Activated CD4-positive, CD25-positive, alpha-beta regulatory T cell (primary cell): ENCODE data around the gene SRRM4.
"Not testable (repeated sequence)": the region's sequence is repeated elsewhere in the genome, so short reads cannot be mapped to it uniquely, and the experiment has no call there.

Experiments
- DNase-seq, 4 experiments: peaks; one replicate each; lab custom pipeline; 2025; lab: John Stamatoyannopoulos, UW

SRRM4 gene

GRCh38 chr12:119071638-119072231 lies 90.4 kb downstream of the SRRM4 start:
- no peak for DNase-seq

DNA sequence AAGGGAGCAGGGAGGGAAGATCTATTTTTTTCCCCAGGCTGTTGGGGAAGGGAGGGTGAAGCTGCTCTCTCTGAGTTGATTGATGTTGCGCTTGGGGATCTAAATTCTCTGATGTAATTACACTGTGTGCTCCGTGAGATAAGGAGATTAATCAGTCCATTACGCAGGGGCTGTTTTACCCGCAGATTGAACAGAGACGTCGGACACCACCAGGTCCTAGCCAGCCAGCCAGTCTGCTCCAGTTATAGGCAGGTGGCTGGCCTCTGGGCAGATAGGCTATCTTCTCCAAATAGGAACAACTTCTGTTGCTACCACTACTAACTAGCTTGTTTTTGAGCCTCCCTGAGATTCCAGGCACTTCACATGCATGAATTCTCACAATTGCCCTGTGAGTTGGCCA lies 91.1 kb downstream of the SRRM4 start:
- DNase-seq = no peak

- no peak for DNase-seq
Measured at GRCh38 chr12:119075222-119075787, 94.0 kb downstream of the SRRM4 start.

DNA sequence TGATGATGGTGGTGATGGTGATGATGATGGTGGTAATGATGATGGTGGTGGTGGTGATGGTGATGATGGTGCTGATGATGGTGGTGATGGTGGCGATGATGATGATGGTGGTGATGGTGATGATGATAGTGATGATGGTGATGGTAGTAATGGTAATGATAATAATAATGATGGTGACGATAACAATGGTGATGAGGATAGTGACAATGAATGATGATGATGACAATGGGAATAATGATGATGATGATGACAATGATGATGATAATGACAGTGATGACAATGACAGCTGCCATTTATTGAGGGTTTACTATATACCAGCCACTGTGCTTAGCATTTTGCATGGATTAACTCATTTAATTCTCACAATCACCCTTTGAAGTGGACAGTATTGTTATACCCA lies 94.6 kb downstream of the SRRM4 start:
- no peak for DNase-seq

- no peak for DNase-seq
Measured at GRCh38 chr12:119079530-119079929, 98.2 kb downstream of the SRRM4 start.

GRCh38 chr12:119082016-119082415 lies 100.7 kb downstream of the SRRM4 start:
- DNase-seq = no peak

- DNase-seq = no peak
Measured at GRCh38 chr12:119082496-119082895, 101.2 kb downstream of the SRRM4 start.

DNA sequence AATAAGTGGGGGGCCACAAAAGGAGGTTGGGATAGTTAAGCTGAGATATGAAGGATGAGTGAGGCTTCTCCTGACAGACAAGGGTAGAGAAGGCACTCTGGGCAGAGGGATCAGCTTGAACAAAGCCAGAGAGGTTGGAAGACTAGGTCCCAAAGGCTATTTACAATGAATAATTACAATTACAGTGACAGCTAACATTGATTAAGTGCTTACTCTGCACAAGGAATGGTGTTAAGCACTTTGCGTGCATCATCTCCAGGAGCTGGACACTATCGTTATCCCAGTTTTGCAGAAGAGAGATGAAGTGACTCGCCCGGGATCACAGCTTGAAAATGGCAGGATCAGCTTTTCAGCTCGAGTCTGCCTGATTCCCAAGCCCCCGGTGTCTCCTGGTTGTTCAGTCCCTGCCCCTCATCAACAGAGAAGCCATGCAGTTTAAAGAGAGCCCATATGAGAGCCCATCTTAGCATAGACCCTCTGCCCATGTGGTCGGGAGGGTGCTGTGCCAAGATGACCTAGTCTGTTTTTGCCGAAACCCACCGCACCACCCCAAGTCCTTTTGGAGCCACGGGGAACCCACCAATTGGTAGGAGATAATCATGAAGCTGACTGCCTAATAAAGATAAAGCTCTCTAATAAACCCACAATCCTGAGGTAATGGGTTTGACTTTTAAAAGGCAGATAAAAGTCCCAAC lies 107.5 kb downstream of the SRRM4 start:
- DNase-seq = no peak

GRCh38 chr12:119089380-119090013 lies 108.2 kb downstream of the SRRM4 start:
- DNase-seq = no peak

DNA sequence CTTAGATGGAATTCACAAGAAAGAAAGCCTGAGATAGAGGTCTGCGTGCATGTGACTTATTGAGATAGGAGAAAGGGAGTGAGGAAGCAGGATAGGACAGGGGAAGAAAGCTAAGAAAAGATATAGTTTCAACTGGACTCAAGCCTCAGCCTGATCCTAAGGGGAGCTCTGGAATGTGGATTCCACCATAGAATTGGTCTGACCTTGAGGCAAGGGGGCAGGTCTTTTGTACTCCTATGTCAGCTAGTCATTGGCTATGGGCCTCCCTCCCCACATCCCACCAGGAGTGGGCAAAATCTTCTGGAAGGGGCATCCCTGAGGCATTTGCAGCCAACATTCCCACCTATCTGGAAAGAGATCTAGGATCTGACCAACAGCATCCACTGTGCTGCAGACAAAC lies 108.9 kb downstream of the SRRM4 start:
- no peak for DNase-seq

- no peak for DNase-seq
Measured at GRCh38 chr12:119090865-119091264, 109.5 kb downstream of the SRRM4 start.

DNA sequence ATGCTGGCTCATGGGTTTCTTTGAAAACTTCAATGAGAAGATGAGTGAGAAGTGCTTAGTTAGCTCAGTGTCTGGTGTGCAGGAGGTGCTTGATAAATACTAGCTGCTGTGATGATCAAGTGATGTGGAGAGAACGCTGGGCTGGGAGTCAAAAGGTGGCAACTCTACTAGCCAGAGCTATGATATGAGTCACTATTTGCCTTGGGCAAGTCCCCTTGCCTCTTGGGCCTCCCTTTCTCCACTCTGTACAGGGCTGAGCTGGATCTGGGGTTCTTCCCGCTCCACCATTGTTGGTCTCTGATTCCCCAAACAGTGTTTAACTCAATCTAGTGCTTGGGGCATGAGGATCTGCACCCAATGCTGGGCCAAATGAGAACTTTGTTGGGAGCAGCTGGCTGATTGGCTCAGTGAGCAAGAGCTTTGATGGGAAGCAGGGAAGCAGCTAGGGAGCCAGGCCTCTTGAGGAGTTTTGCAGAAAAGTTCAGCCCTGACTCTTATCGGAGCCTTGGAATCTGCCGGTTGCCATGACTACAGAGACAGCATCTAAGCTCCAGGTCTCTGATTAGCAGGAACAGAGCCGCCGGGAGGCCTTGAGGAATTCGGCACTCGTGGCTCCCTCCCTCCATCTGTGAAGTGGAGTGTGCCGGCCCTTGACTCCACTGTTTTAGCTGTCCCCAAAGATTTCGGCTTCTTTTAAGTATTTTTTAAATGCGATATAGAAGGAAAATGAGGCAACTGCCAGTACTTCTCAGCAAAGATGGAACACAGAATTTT lies 115.3 kb downstream of the SRRM4 start:
- no peak for DNase-seq

DNA sequence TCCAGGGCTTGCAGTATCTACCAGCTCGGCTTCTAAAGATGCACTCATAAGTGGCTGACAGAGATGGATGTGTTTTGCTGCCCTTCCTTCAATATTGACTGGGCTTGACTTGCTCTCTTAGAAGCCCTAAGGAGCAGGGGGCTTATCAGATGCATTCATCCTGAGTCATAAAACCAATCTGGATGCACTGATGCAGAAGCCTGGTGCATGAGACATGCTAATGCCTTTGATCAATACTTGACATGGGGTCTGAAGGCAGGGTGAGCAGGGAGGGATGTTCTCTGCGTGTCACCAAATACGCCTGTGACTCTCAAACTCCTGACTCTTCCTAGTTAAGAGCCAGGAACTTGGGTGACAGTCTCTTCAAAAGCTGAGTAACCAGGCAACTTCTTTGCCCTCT lies 119.6 kb downstream of the SRRM4 start:
- no peak for DNase-seq

DNA sequence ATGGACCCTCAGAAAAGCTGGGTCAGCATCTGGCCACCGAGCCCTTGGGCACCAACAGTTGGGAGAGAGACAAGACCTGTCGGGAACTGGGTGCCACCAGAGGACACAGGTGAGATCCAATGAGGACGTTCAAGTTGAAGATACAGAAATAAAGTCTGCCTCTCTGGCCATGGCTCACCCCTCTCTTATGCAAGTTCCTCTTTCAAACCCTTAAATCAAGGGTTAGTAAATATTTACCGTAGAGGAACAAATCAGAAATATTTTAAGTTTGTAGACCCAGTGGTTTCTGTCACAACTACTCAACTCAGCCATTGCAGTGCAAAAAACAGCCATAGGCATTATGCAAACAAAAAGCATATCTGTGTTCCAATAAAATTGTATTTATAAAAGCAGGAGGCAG lies 120.9 kb downstream of the SRRM4 start:
- no peak for DNase-seq

DNA sequence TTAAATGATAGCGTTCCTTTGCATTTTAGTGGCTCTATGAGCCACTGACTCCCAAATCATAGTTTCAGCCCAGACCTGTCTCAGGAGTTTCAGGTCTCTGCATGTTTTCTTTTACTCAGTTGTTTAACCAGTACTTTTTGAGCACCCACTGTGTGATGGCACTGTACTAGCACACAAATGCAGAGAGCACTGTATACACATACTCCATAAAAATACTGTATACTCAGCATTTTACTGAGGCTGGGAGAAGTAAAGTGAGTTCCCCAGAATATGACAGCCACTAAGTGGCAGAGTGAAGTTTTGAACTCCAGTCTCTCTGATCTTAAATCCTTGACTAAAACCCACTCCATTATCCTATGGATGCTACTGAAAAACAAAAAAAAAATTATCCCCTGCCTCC lies 121.4 kb downstream of the SRRM4 start:
- DNase-seq = no peak

GRCh38 chr12:119104969-119105368 lies 123.6 kb downstream of the SRRM4 start:
- DNase-seq = not testable (repeated sequence)

GRCh38 chr12:119113496-119113986 lies 132.2 kb downstream of the SRRM4 start:
- no peak for DNase-seq

DNA sequence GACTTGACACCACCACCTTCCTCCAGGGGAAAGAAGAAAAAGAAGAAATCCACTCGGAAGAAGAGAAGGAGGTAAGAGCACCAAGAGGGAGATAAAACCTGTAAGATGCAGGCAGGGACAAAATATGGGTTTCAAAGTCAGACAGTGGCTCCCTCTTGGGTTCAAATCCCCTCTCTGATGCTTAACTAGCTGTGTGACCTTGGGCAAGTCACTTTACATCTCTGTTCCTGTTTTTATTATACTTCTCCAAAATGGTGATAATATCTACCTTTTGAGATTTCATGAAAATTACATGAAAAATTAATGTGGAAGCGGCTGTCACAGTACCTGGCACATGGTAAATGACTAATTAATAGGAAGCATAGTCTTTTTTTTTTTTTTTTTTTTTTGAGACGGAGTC lies 133.0 kb downstream of the SRRM4 start:
- DNase-seq = no peak

DNA sequence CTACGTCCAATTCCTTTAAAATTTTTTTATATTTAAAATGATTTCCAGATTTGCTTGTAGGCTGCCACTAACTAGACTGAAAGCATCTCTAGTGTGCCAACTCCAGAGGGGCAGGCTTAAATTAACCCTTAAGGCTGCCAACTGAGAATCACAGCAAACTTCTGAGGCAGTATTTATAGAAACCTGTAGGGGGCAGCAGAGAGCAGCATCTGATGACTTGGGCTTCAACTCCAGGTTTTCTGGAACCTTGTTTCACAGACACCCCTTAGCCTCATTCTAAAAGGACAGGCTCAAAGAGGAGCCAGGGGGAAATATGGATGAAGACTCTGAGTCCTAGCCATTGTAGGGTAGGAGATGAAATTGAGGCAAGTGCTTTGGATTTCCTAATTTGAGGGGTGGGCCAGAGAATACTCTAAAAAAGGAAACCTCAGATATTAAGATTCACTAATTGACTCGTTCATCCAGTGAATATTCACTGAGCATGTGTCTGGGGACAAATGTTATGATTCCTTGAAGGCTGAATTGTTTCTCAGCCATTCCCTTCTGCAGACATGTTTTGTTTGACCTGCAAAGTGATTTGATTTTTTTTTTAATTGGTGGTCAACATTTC lies 134.1 kb downstream of the SRRM4 start:
- no peak for DNase-seq

- DNase-seq = no peak
Measured at GRCh38 chr12:119117936-119118335, 136.6 kb downstream of the SRRM4 start.

DNA sequence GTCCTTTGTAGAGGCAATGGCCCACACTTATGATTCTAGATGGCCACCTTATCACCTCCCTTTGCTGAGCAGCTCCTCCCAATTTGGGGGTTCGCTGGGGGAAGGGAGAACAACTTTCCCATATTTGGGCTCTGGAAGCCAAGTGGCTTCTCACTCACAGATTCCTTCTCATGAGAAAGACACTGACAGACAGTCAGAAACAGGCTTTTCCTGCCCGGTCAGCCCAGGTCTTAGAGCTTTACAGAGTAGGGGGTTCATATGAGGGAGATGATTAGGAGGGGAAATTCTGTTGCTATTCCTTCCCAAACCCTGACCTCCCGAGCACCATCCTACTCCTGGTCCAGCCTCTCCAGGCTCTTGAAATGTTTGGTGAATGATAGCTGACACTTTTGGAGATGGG lies 137.3 kb downstream of the SRRM4 start:
- DNase-seq = no peak

DNA sequence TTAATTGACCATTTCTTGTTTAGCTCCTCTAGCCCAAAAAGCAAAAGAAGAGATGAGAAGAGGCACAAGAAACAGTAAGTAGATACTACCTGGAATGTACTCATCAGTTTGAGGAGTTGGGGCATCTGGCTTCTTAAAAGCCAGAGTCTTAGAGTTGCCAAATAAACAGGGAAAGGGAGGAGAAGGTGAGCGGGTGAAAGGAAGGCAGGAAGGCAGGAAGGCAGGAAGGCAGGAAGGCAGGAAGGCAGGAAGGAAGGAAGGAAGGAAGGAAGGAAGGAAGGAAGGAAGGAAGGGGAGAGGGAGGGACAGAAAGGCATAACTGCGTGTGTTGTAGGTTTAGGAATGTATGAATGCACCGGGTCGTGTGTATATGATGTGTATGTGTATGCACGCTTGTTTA lies 140.7 kb downstream of the SRRM4 start:
- no peak for DNase-seq
